Tibial nerve (tissue), 3 donors: ENCODE measurements around the gene ESRRB.

Experiments
- POLR2A ChIP-seq, 2 donors: fragments of 450-650 bp; IDR thresholded peaks; one replicate each; pipeline ENCODE4 v1.6.1; 2017; ENCODE audit warnings: antibody characterized with exemption in 2 of 2, mild to moderate bottlenecking in 2 of 2, moderate library complexity in 2 of 2
- TF ChIP-seq, protein P1 (sequence below), 5 experiments: fragments of 200-600 bp in 3 of 5; fragments of 450-650 bp in 2 of 5; sonication (generic) in 3 of 5; IDR thresholded peaks; one replicate each; pipeline ENCODE4 v1.5.1; 2016 to 2019; ENCODE audit warnings: antibody characterized with exemption in 5 of 5, mild to moderate bottlenecking in 3 of 5, moderate library complexity in 2 of 5

DNA sequence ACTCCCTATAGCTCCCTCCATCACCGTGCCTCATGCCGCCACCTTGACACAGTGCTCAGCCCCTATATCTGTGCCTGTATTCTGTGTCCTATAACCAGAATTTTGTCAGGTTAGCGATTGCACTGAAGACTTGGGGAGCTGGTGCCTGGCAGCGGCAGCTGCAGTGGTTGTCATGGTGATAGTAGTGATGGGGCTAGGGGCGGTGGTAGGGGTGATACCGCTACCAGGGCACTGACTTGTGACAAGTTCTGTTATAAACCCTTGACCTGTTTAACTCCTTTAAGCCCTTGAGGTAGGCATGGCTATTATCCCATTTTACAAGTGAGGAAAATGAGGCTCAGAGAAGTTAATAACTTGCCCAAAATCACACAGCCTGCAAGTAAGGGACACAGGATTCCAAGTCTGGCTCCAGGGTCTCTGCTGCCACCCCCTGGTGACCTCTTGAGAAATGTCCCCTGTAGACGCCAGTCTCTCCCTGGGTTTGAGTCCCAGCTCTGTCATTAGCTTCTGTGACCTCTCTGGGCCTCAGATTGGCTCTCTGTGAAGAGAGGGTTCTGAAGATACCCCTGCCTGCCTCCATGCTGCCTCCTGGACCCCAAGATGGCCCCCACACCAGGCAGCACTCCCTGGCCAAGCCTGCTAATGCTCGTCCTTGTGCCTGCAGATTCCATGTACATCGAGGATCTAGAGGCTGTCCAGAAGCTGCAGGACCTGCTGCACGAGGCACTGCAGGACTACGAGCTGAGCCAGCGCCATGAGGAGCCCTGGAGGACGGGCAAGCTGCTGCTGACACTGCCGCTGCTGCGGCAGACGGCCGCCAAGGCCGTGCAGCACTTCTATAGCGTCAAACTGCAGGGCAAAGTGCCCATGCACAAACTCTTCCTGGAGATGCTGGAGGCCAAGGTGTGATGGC lies 121.9 kb downstream of the ESRRB start:
- no peak for TF ChIP-seq POLR2A (IDR thresholded peaks at IDR 0.05)
- TF ChIP-seq, protein P1, sequence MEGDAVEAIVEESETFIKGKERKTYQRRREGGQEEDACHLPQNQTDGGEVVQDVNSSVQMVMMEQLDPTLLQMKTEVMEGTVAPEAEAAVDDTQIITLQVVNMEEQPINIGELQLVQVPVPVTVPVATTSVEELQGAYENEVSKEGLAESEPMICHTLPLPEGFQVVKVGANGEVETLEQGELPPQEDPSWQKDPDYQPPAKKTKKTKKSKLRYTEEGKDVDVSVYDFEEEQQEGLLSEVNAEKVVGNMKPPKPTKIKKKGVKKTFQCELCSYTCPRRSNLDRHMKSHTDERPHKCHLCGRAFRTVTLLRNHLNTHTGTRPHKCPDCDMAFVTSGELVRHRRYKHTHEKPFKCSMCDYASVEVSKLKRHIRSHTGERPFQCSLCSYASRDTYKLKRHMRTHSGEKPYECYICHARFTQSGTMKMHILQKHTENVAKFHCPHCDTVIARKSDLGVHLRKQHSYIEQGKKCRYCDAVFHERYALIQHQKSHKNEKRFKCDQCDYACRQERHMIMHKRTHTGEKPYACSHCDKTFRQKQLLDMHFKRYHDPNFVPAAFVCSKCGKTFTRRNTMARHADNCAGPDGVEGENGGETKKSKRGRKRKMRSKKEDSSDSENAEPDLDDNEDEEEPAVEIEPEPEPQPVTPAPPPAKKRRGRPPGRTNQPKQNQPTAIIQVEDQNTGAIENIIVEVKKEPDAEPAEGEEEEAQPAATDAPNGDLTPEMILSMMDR (IDR thresholded peaks at IDR 0.05) = no peak
